Neural progenitor cell (in vitro differentiated cells): ENCODE data around the gene BIRC6. TPM values are rescaled to one million over a fixed set of nuclear protein-coding genes. Genes with fewer than 3 reads are reported as not detected.

Experiments
- DNase-seq: peaks from one replicate; pipeline ENCODE4 v3.0.0-alpha.2; 2016; ENCODE audit warnings: low spot score
- H2AFZ ChIP-seq: fragments of 200-600 bp; sonication (generic); replicated peaks from 2 replicates; pipeline ENCODE4 v1.6.1; 2016; ENCODE audit warnings: antibody characterized with exemption
- H3F3A ChIP-seq: fragments of 200-600 bp; sonication (generic); 2 replicates; pipeline ENCODE4 v1.6.1; 2016; ENCODE audit warnings: antibody characterized with exemption, low read depth
- H3K27ac ChIP-seq: fragments of 200-600 bp; sonication (generic); 2 replicates; pipeline ENCODE4 v1.5.1; 2016; ENCODE audit warnings: mild to moderate bottlenecking
- H3K27me3 ChIP-seq: fragments of 200-600 bp; sonication (generic); 2 replicates; pipeline ENCODE4 v1.6.1; 2016; ENCODE audit warnings: mild to moderate bottlenecking, moderate library complexity
- H3K36me3 ChIP-seq: fragments of 200-600 bp; sonication (generic); 2 replicates; pipeline ENCODE4 v1.5.1; 2016
- H3K4me1 ChIP-seq: fragments of 200-600 bp; sonication (generic); 2 replicates; pipeline ENCODE4 v1.6.1; 2016; ENCODE audit warnings: mixed run types
- H3K4me2 ChIP-seq: fragments of 200-600 bp; sonication (generic); 2 replicates; pipeline ENCODE4 v1.6.1; 2016
- H3K4me3 ChIP-seq: fragments of 200-600 bp; sonication (generic); 2 replicates; pipeline ENCODE4 v1.5.1; 2016
- H3K79me2 ChIP-seq: fragments of 200-600 bp; sonication (generic); 2 replicates; pipeline ENCODE4 v1.6.1; 2016; ENCODE audit warnings: low read depth
- H3K9ac ChIP-seq: fragments of 200-600 bp; sonication (generic); 2 replicates; pipeline ENCODE4 v1.6.1; 2016
- H3K9me3 ChIP-seq: fragments of 200-600 bp; sonication (generic); 2 replicates; pipeline ENCODE4 v1.5.1; 2016; ENCODE audit warnings: low read depth
- H4K20me1 ChIP-seq: fragments of 200-600 bp; sonication (generic); 2 replicates; pipeline ENCODE4 v1.6.1; 2016; ENCODE audit warnings: low read depth
- H3K27ac Mint-ChIP-seq: 3 replicates; pipeline ENCODE4 v1.8.0; 2021; ENCODE audit warnings: mixed read lengths
- H3K27me3 Mint-ChIP-seq: 2 replicates; pipeline ENCODE4 v1.8.0; 2022; ENCODE audit warnings: low read depth, mild to moderate bottlenecking, inconsistent platforms, moderate library complexity, mixed read lengths; ENCODE audit not compliant: insufficient read depth
- H3K36me3 Mint-ChIP-seq: 3 replicates; pipeline ENCODE4 v1.8.0; 2021; ENCODE audit warnings: mixed read lengths
- H3K4me1 Mint-ChIP-seq: 3 replicates; pipeline ENCODE4 v1.8.0; 2021; ENCODE audit warnings: mixed read lengths
- H3K4me3 Mint-ChIP-seq: 3 replicates; pipeline ENCODE4 v1.8.0; 2021; ENCODE audit warnings: mild to moderate bottlenecking, moderate library complexity, mixed read lengths
- H3K9me3 Mint-ChIP-seq: 3 replicates; pipeline ENCODE4 v1.8.0; 2020; ENCODE audit warnings: mixed read lengths
- CTCF ChIP-seq: fragments of 200-600 bp; sonication (generic); IDR thresholded peaks from 2 replicates; pipeline ENCODE4 v1.5.1; 2017; ENCODE audit warnings: antibody characterized with exemption, mild to moderate bottlenecking
- EZH2 ChIP-seq: fragments of 200-600 bp; sonication (generic); IDR thresholded peaks from 2 replicates; pipeline ENCODE4 v1.6.1; 2017; ENCODE audit warnings: antibody characterized with exemption, mild to moderate bottlenecking, moderate library complexity
- EZH2phosphoT487 ChIP-seq: fragments of 200-600 bp; sonication (generic); IDR thresholded peaks from 2 replicates; pipeline ENCODE4 v1.6.1; 2017; ENCODE audit warnings: antibody characterized with exemption
- total RNA-seq: library from RNA; depleted of rRNA; stranded (reverse); fragments of >200 nt; gene quantifications from 2 replicates; pipeline ENCODE4 v1.2.3, GENCODE V29; 2015; ENCODE audit warnings: low replicate concordance

The BIRC6 gene
- total RNA-seq, 1 donor from 2014 or later, result 105 TPM

DNA sequence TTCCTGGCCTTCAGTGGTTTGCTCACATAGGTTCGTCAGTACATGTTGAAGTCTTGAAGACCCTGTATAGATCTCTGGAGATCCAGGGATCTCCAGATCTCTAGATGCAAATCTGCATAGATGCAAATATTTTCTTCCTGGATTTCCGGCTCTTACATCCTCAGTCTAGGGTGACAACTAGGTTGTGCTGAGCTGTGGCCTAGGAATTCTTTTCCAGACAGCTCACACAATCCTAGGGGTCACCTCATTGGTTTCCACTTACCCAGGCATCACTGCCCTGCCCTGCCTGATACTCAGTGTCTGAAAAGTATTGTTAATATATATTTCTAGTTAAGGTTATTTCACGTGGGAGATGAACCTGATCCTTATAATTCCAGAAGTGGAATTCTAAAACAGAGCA, 165.9 kb downstream of the BIRC6 start:
- Mint-ChIP-seq H3K4me3 (no peak overlapping the region), H3K36me3 (peaks cover 22% of the 10 kb centered on the region), H3K4me1 (no peaks in the 10 kb centered on the region), H3K27ac (no peak overlapping the region), H3K9me3 (no peaks in the 10 kb centered on the region), H3K27me3 (no peaks in the 10 kb centered on the region)
- no peaks in the 10 kb centered on the region for H3K4me1 ChIP-seq
- no peak overlapping the region for H3K9ac ChIP-seq
- no peaks in the 10 kb centered on the region for H3K36me3 ChIP-seq
- H3K27me3 ChIP-seq, result no peaks in the 10 kb centered on the region
- H3F3A ChIP-seq, result no peaks in the 10 kb centered on the region
- no peak overlapping the region for H3K4me3 ChIP-seq
- no peak overlapping the region for H2AFZ ChIP-seq
- no peaks in the 10 kb centered on the region for H3K79me2 ChIP-seq
- H3K9me3 ChIP-seq, result no peaks in the 10 kb centered on the region
- H4K20me1 ChIP-seq, result no peaks in the 10 kb centered on the region
- no peak overlapping the region for H3K4me2 ChIP-seq
- no peak for DNase-seq
- TF ChIP-seq EZH2phosphoT487 (no peak), CTCF (no peak), EZH2 (no peak)
- peak overlapping the region; percentile 21 for H3K27ac ChIP-seq

DNA sequence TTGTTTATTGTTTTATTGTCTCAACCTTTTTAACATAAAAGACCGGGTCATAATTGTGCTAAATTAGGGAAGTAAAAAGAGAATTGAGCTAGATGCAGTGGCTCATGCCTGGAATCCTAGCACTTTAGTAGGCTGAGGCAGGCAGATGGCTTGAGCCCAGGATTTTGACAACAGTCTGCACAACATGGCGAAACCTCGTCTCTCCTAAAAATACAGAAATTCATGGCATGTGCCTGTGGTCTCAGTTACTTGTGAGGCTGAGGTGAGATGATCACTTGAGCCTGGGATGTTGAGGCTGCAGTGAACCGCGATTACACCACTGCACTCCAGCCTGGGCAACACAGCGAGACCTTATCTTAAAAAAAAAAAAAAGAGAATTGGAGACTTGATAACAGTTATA, 166.9 kb downstream of the BIRC6 start:
- TF ChIP-seq EZH2phosphoT487, result no peak
- TF ChIP-seq EZH2, result no peak
- no peaks in the 10 kb centered on the region for H3K79me2 ChIP-seq
- no peaks in the 10 kb centered on the region for H3K4me1 ChIP-seq
- no peaks in the 10 kb centered on the region for H3K27me3 ChIP-seq
- Mint-ChIP-seq H3K4me3 (no peak overlapping the region), H3K36me3 (peaks cover 22% of the 10 kb centered on the region), H3K27me3 (no peaks in the 10 kb centered on the region), H3K4me1 (no peaks in the 10 kb centered on the region), H3K27ac (no peak overlapping the region), H3K9me3 (no peaks in the 10 kb centered on the region)
- H4K20me1 ChIP-seq, result no peaks in the 10 kb centered on the region
- H3K36me3 ChIP-seq, result no peaks in the 10 kb centered on the region
- no peaks in the 10 kb centered on the region for H3K9me3 ChIP-seq
- no peak overlapping the region for H3K9ac ChIP-seq
- no peak overlapping the region for H2AFZ ChIP-seq
- H3K4me3 ChIP-seq, result no peak overlapping the region
- no peaks in the 10 kb centered on the region for H3F3A ChIP-seq
- no peak overlapping the region for H3K4me2 ChIP-seq
- H3K27ac ChIP-seq, result no peak overlapping the region
- no peak for DNase-seq

GRCh38 chr2:32532341-32532740, 175.5 kb downstream of the BIRC6 start:
- no peaks in the 10 kb centered on the region for H3F3A ChIP-seq
- Mint-ChIP-seq H3K36me3 (peaks cover 41% of the 10 kb centered on the region), H3K27ac (no peak overlapping the region)

More at GRCh38 chr2:32532341-32532740, 175.5 kb downstream of the BIRC6 start:
- Histone ChIP-seq H4K20me1 (no peaks in the 10 kb centered on the region), H3K9me3 (no peaks in the 10 kb centered on the region), H3K4me1 (no peaks in the 10 kb centered on the region), H3K4me2 (no peak overlapping the region), H2AFZ (no peak overlapping the region), H3K4me3 (no peak overlapping the region), H3K27me3 (no peaks in the 10 kb centered on the region), H3K79me2 (no peaks in the 10 kb centered on the region), H3K27ac (no peak overlapping the region), H3K36me3 (no peaks in the 10 kb centered on the region), H3K9ac (no peak overlapping the region)
- Mint-ChIP-seq H3K27me3 (peaks cover 4% of the 10 kb centered on the region), H3K4me1 (no peaks in the 10 kb centered on the region), H3K4me3 (no peak overlapping the region), H3K9me3 (peaks cover 6% of the 10 kb centered on the region)
- DNase-seq, result no peak
- TF ChIP-seq CTCF (no peak), EZH2 (no peak), EZH2phosphoT487 (no peak)
